KOPT-K1 (cell line): Measurements from ENCODE around the gene ASF1B.

Experiments used
- H3K27ac ChIP-seq: fragments of 200-600 bp; sonication (generic); 2 replicates; pipeline ENCODE4 v1.5.1; 2016; ENCODE audit warnings: antibody characterized with exemption, mild to moderate bottlenecking, low read depth, low read length; ENCODE audit not compliant: poor library complexity, severe bottlenecking
- H3K36me3 ChIP-seq: fragments of 200-600 bp; sonication (generic); 2 replicates; pipeline ENCODE4 v1.5.1; 2017; ENCODE audit warnings: antibody characterized with exemption, mild to moderate bottlenecking, low read length, moderate library complexity; ENCODE audit not compliant: insufficient read depth
- H3K9me3 ChIP-seq: fragments of 200-600 bp; sonication (generic); 2 replicates; pipeline ENCODE4 v1.5.1; 2017; ENCODE audit warnings: antibody characterized with exemption, low read length, mild to moderate bottlenecking; ENCODE audit not compliant: insufficient read depth, poor library complexity, severe bottlenecking

The ASF1B gene

DNA sequence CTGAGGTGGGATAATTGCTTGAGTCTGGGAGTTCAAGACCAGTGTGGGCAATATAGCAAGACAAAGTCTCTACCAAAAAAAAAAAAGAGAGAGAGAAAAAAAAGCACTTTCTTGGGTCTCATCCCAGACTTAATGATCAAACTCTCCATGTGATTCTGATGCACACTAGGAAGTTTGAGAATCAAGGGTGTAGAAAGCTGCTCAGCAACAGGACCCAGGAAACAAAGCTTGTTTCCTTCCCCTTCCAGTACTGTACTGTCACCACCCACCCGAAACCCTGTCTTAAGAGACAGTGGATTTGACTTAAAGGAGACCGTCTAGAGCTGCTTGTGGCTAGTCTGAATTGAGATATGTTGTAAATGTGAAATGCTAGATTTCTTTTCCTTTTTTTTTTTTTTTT, 58.0 kb downstream of the ASF1B start:
- H3K27ac ChIP-seq, result no peak overlapping the region
- no peaks in the 10 kb centered on the region for H3K36me3 ChIP-seq

GRCh38 chr19:14073925-14074838, 62.2 kb downstream of the ASF1B start:
- H3K9me3 ChIP-seq, result no peaks in the 10 kb centered on the region
- peak overlapping the region; percentile 20 for H3K27ac ChIP-seq

More for the DNA sequence above, 58.0 kb downstream of the ASF1B start:
- no peaks in the 10 kb centered on the region for H3K9me3 ChIP-seq

GRCh38 chr19:14073261-14073924, 63.0 kb downstream of the ASF1B start:
- H3K27ac ChIP-seq, result peak overlapping the region; percentile 20
- H3K9me3 ChIP-seq, result no peaks in the 10 kb centered on the region
- H3K36me3 ChIP-seq, result no peaks in the 10 kb centered on the region

More at GRCh38 chr19:14073925-14074838, 62.2 kb downstream of the ASF1B start:
- H3K36me3 ChIP-seq, result no peaks in the 10 kb centered on the region

- Histone ChIP-seq H3K36me3 (no peaks in the 10 kb centered on the region), H3K27ac (peak within 1 kb of the TSS; percentile 20), H3K9me3 (no peaks in the 10 kb centered on the region)
Observed at GRCh38 chr19:14072535-14073260, 63.7 kb downstream of the ASF1B start, which contains the start of gene MISP3. Gene MISP3 (plus strand): TSS chr19:14072786. CDS start chr19:14073310, 524 bp downstream.

DNA sequence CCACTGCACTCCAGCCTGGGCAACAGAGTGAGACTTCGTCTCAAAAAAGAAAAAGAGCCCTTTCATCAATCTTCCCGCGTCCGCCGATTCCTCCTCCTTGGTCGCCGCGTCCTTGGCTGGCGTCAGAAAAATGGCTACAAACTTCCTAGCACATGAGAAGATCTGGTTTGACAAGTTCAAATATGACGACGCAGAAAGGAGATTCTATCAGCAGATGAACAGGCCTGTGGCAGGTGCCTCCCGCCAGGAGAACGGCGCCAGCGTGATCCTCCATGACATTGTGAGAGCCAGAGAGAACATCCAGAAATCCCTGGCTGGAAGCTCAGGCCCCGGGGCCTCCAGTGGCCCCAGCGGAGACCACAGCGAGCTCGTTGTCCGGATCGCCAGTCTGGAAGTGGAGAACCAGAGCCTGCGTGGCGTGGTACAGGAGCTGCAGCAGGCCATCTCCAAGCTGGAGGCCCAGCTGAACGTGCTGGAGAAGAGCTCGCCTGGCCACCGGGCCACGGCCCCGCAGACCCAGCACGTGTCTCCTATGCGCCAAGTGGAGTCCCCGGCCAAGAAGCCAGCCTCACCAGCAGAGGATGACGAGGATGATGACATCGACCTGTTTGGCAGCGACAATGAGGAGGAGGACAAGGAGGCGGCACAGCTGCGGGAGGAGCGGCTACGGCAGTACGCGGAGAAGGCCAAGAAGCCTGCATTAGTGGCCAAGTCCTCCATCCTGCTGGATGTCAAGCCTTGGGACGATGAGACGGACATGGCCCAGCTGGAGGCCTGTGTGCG, 65.9 kb downstream of the ASF1B start:
- no peaks in the 10 kb centered on the region for H3K9me3 ChIP-seq
- H3K27ac ChIP-seq, result no peak overlapping the region
- no peaks in the 10 kb centered on the region for H3K36me3 ChIP-seq
